H9 (cell line): ENCODE data around the gene CCDC122. TPM values are rescaled to one million over a fixed set of nuclear protein-coding genes. Genes with fewer than 3 reads are reported as not detected.

Experiments used
- DNase-seq: peaks from one replicate; pipeline ENCODE4 v3.0.0-alpha.2; 2017
- H2AFZ ChIP-seq: one replicate; pipeline ENCODE4 v1.6.1; 2013; ENCODE audit warnings: mild to moderate bottlenecking, low read length, control low read depth, moderate library complexity
- H2AK5ac ChIP-seq: 2 replicates; pipeline ENCODE4 v1.6.1; 2013; ENCODE audit warnings: low read length, control low read depth, mixed read lengths; ENCODE audit not compliant: insufficient read length
- H2BK120ac ChIP-seq: one replicate; pipeline ENCODE4 v1.6.1; 2013; ENCODE audit warnings: low read depth, mild to moderate bottlenecking, low read length, control low read depth, inconsistent platforms; ENCODE audit not compliant: poor library complexity, severe bottlenecking
- H2BK12ac ChIP-seq: 2 replicates; pipeline ENCODE4 v1.6.1; 2013; ENCODE audit warnings: low read length, control low read depth, mixed read lengths, low read depth; ENCODE audit not compliant: insufficient read length
- H2BK15ac ChIP-seq: 2 replicates; pipeline ENCODE4 v1.6.1; 2013; ENCODE audit warnings: low read depth, low read length, control low read depth
- H2BK20ac ChIP-seq: one replicate; pipeline ENCODE4 v1.6.1; 2013; ENCODE audit warnings: low read depth, mild to moderate bottlenecking, low read length, control low read depth, inconsistent platforms; ENCODE audit not compliant: poor library complexity, severe bottlenecking
- H2BK5ac ChIP-seq: 2 replicates; pipeline ENCODE4 v1.6.1; 2013; ENCODE audit warnings: low read length, control low read depth, mixed read lengths; ENCODE audit not compliant: insufficient read length
- H3K14ac ChIP-seq: 2 replicates; pipeline ENCODE4 v1.6.1; 2013; ENCODE audit warnings: low read length, control low read depth; ENCODE audit not compliant: insufficient read depth
- H3K18ac ChIP-seq: 2 replicates; pipeline ENCODE4 v1.6.1; 2013; ENCODE audit warnings: low read depth, mild to moderate bottlenecking, mixed read lengths, low read length, control low read depth; ENCODE audit not compliant: insufficient read length
- H3K23ac ChIP-seq: 2 replicates; pipeline ENCODE4 v1.6.1; 2013; ENCODE audit warnings: low read length, control low read depth, mixed read lengths, low read depth; ENCODE audit not compliant: insufficient read length
- H3K23me2 ChIP-seq: 2 replicates; pipeline ENCODE4 v1.6.1; 2013; ENCODE audit warnings: low read depth, mild to moderate bottlenecking, mixed read lengths, low read length, control low read depth; ENCODE audit not compliant: insufficient read length, poor library complexity, severe bottlenecking
- H3K27ac ChIP-seq: 2 replicates; pipeline ENCODE4 v1.5.1; 2013; ENCODE audit warnings: low read length, control low read depth, mixed read lengths, low read depth; ENCODE audit not compliant: insufficient read length
- H3K27me3 ChIP-seq: 2 replicates; pipeline ENCODE4 v1.6.1; 2013; ENCODE audit warnings: low read length, control low read depth, inconsistent platforms; ENCODE audit not compliant: insufficient read depth
- H3K4ac ChIP-seq: 2 replicates; pipeline ENCODE4 v1.6.1; 2013; ENCODE audit warnings: low read depth, mild to moderate bottlenecking, control low read depth, inconsistent platforms, low read length, moderate library complexity
- H3K4me1 ChIP-seq: 2 replicates; pipeline ENCODE4 v1.6.1; 2013; ENCODE audit warnings: low read length, control low read depth, inconsistent platforms; ENCODE audit not compliant: insufficient read depth
- H3K4me2 ChIP-seq: 2 replicates; pipeline ENCODE4 v1.6.1; 2013; ENCODE audit warnings: low read length, control low read depth, mixed read lengths; ENCODE audit not compliant: insufficient read length, insufficient read depth
- H3K56ac ChIP-seq: 2 replicates; pipeline ENCODE4 v1.6.1; 2013; ENCODE audit warnings: low read depth, mild to moderate bottlenecking, mixed read lengths, low read length, control low read depth; ENCODE audit not compliant: insufficient read length
- H3K79me1 ChIP-seq: 2 replicates; pipeline ENCODE4 v1.6.1; 2013; ENCODE audit warnings: low read depth, mild to moderate bottlenecking, moderate library complexity, low read length, control low read depth, inconsistent platforms; ENCODE audit not compliant: insufficient read depth, poor library complexity, severe bottlenecking
- H3K79me2 ChIP-seq: 2 replicates; pipeline ENCODE4 v1.6.1; 2013; ENCODE audit warnings: low read length, control low read depth, inconsistent platforms; ENCODE audit not compliant: insufficient read depth
- H3K9ac ChIP-seq: 2 replicates; pipeline ENCODE4 v1.6.1; 2013; ENCODE audit warnings: low read length, control low read depth, mixed read lengths; ENCODE audit not compliant: insufficient read length; ENCODE audit errors: extremely low read depth
- H3K9me3 ChIP-seq: one replicate; pipeline ENCODE4 v1.6.1; 2013; ENCODE audit warnings: low read depth, low read length, inconsistent platforms; ENCODE audit not compliant: control insufficient read depth
- H3T11ph ChIP-seq: one replicate; pipeline ENCODE4 v1.6.1; 2013; ENCODE audit warnings: mild to moderate bottlenecking, low read length, control low read depth, inconsistent platforms
- H4K20me1 ChIP-seq: one replicate; pipeline ENCODE4 v1.6.1; 2013; ENCODE audit not compliant: control insufficient read depth, insufficient read length, insufficient read depth
- H4K5ac ChIP-seq: 2 replicates; pipeline ENCODE4 v1.6.1; 2013; ENCODE audit warnings: low read depth, mild to moderate bottlenecking, mixed read lengths, low read length, control low read depth; ENCODE audit not compliant: insufficient read length
- H4K8ac ChIP-seq: replicated peaks from 2 replicates; pipeline ENCODE4 v1.6.1; 2013; ENCODE audit warnings: low read length, control low read depth, mixed read lengths, low read depth; ENCODE audit not compliant: insufficient read length
- H4K91ac ChIP-seq: 2 replicates; pipeline ENCODE4 v1.6.1; 2013; ENCODE audit warnings: low read depth, mild to moderate bottlenecking, moderate library complexity, mixed read lengths, low read length, control low read depth; ENCODE audit not compliant: insufficient read length
- H3K27ac Mint-ChIP-seq, 3 experiments: 2 replicates in 2 of 3; 3 replicates in 1 of 3; pipeline ENCODE4 v1.8.0; 2020 to 2021; ENCODE audit warnings: mixed read lengths in 3 of 3, mild to moderate bottlenecking in 1 of 3, moderate library complexity in 1 of 3
- H3K27me3 Mint-ChIP-seq: 2 replicates; pipeline ENCODE4 v1.8.0; 2021; ENCODE audit warnings: low read depth, mild to moderate bottlenecking, moderate library complexity, mixed read lengths
- H3K36me3 Mint-ChIP-seq, 3 experiments: 2 replicates in 2 of 3; 3 replicates in 1 of 3; pipeline ENCODE4 v1.8.0; 2020 to 2021; ENCODE audit warnings: low read depth in 3 of 3, mixed read lengths in 3 of 3; ENCODE audit not compliant: insufficient read depth in 1 of 3
- H3K4me1 Mint-ChIP-seq, 2 experiments: 2 replicates each; pipeline ENCODE4 v1.8.0; 2020; ENCODE audit warnings: mixed read lengths in 2 of 2
- H3K4me3 Mint-ChIP-seq, 2 experiments: 2 replicates in 1 of 2; 3 replicates in 1 of 2; pipeline ENCODE4 v1.8.0; 2020 to 2021; ENCODE audit warnings: mild to moderate bottlenecking in 2 of 2, mixed read lengths in 2 of 2, moderate library complexity in 1 of 2
- H3K9me3 Mint-ChIP-seq, 2 experiments: 2 replicates in 1 of 2; 3 replicates in 1 of 2; pipeline ENCODE4 v1.8.0; 2020; ENCODE audit warnings: mild to moderate bottlenecking in 2 of 2, mixed read lengths in 2 of 2, moderate library complexity in 1 of 2
- CTCF ChIP-seq: fragments of 200-600 bp; sonication (generic); conservative IDR thresholded peaks from 3 replicates; pipeline ENCODE4 v1.8.0; 2021; ENCODE audit warnings: antibody characterized with exemption, mild to moderate bottlenecking
- WGBS: extraction: QIAGEN DNeasy Blood & Tissue Kit; methylation state at CpG from one replicate; pipeline ENCODE4 v1.1.7; 2013; ENCODE audit warnings: missing lambda C conversion rate, low lambda C conversion rate, mixed read lengths; ENCODE audit not compliant: insufficient read length; ENCODE audit errors: extremely low coverage; 5-methylcytosine and 5-hydroxymethylcytosine counted together
- total RNA-seq: library from RNA; stranded (reverse); gene quantifications from 2 replicates; pipeline ENCODE4 v1.2.1, GENCODE V29; 2021

CCDC122 gene
- total RNA-seq, 1 experiment from 2014 or later = 5.6 TPM

- no peaks in the 10 kb centered on the region for H3K9me3 ChIP-seq
- H2BK20ac ChIP-seq = no peak overlapping the region
- no peak overlapping the region for H3K9ac ChIP-seq
- no peak overlapping the region for H3K14ac ChIP-seq
- Mint-ChIP-seq H3K27me3 (no peaks in the 10 kb centered on the region), H3K4me1 (peaks cover 5% of the 10 kb centered on the region in 2 experiments), H3K36me3 (no peaks in the 10 kb centered on the region), H3K4me3 (no peak overlapping the region), H3K27ac (no peak overlapping the region), H3K9me3 (no peaks in the 10 kb centered on the region)
- H4K20me1 ChIP-seq = no peaks in the 10 kb centered on the region
- no peak overlapping the region for H3K4ac ChIP-seq
- H3K27me3 ChIP-seq = no peaks in the 10 kb centered on the region
- TF ChIP-seq CTCF = no peak
- no peak overlapping the region for H4K91ac ChIP-seq
- no peak overlapping the region for H3K4me2 ChIP-seq
- H4K5ac ChIP-seq = no peak overlapping the region
- H3T11ph ChIP-seq = no peak overlapping the region
- no peak overlapping the region for H4K8ac ChIP-seq
- no peak overlapping the region for H2BK5ac ChIP-seq
- no peak for DNase-seq
- no peak overlapping the region for H2BK120ac ChIP-seq
- no peak overlapping the region for H3K27ac ChIP-seq
- no peak overlapping the region for H2AK5ac ChIP-seq
- H3K79me1 ChIP-seq = no peaks in the 10 kb centered on the region
- H3K79me2 ChIP-seq = no peaks in the 10 kb centered on the region
- WGBS = no CpG with 5 or more reads among the region's 5 CpGs
- H3K4me1 ChIP-seq = no peaks in the 10 kb centered on the region
- no peak overlapping the region for H3K56ac ChIP-seq
- no peak overlapping the region for H2BK12ac ChIP-seq
- no peak overlapping the region for H3K18ac ChIP-seq
- no peak overlapping the region for H3K23ac ChIP-seq
- H3K23me2 ChIP-seq = no peaks in the 10 kb centered on the region
- no peak overlapping the region for H2BK15ac ChIP-seq
- H2AFZ ChIP-seq = no peak overlapping the region
These were observed 45.2 kb upstream of the CCDC122 start for GRCh38 chr13:43924549-43925245.
